ENCODE results near the gene CADPS2. TPM values are rescaled to one million over a fixed set of nuclear protein-coding genes. Genes with fewer than 3 reads are reported as not detected.
"Not testable (repeated sequence)": the region's sequence is repeated elsewhere in the genome, so short reads cannot be mapped to it uniquely, and the experiment has no call there.

The CADPS2 gene
- total RNA-seq, 2 experiments from 2014 or later, result not detected

DNA sequence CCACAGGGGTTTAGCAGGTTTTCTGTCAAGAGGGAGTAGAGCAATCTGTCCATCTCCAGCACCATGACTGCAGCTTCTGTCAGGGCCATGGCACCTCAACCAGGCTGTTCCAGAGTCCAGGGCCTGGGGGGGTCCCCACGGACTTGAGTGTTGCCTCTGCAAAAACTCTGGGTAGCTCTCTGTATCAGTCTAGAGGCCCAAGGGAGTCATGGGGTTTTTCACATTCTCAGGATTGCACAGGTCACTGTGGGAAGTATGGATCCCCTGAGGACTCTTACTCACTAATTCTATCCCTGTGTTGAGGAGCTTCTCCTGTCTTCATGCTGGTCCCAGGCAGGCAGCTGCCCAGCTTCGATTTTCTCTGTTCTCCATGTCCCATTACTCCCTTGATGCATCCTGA, 247.8 kb downstream of the CADPS2 start:
- no peak for ATAC-seq (ENCODE audit: low read depth)
- H3K9me3 Mint-ChIP-seq, result peaks cover 12% of the 10 kb centered on the region
- POLR2A ChIA-PET, result no interaction called here

DNA sequence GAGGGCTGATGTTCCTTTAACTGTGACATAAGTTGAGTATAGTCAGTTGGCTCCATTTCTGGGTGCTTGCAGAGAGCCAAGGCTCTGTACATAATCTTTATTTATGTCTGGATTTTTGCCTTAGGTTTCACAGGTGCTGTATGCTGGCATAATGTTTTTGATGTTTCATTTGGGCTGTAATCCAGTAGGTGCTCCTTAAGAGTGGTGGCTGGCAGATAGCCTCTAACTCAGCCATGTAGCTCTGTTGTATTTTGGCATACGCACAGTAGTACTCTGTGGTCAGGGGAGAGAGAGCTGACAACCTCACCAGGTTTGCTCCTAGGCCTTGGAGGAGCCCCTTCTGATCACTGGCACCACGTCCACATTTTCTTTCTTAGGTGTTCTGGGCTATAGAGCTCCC, 248.5 kb downstream of the CADPS2 start:
- ATAC-seq (ENCODE audit: low read depth), result no peak

More for the DNA sequence above, 247.8 kb downstream of the CADPS2 start:
- Mint-ChIP-seq H3K4me3 (no peak overlapping the region), H3K27ac (no peak overlapping the region), H3K4me1 (no peaks in the 10 kb centered on the region), H3K27me3 (no peaks in the 10 kb centered on the region), H3K36me3 (no peaks in the 10 kb centered on the region)
- DNase-seq, result no peak

DNA sequence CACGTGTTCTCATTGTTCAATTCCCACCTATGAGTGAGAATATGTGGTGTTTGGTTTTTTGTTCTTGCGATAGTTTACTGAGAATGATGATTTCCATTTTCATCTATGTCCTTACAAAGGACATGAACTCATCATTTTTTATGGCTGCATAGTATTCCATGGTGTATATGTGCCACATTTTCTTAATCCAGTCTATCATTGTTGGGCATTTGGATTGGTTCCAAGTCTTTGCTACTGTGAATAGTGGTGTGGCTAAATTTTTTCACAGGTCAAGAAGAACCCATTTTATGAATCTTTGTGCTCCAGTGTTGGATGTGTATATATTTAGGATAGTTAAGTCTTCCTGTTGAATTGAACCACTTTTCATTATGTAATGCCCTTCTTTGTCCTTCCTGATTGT, 250.8 kb downstream of the CADPS2 start:
- H3K27me3 Mint-ChIP-seq; H3K4me3 Mint-ChIP-seq; ATAC-seq (ENCODE audit: low read depth); POLR2A ChIA-PET; H3K27ac Mint-ChIP-seq; H3K36me3 Mint-ChIP-seq; H3K4me1 Mint-ChIP-seq; DNase-seq: not testable (repeated sequence)
- H3K9me3 Mint-ChIP-seq, result peaks cover 12% of the 10 kb centered on the region

More for the DNA sequence above, 248.5 kb downstream of the CADPS2 start:
- H3K4me3 Mint-ChIP-seq, result no peak overlapping the region
- no peaks in the 10 kb centered on the region for H3K27me3 Mint-ChIP-seq
- peaks cover 12% of the 10 kb centered on the region for H3K9me3 Mint-ChIP-seq
- DNase-seq, result no peak
- POLR2A ChIA-PET, result no interaction called here
- no peak overlapping the region for H3K27ac Mint-ChIP-seq
- no peaks in the 10 kb centered on the region for H3K36me3 Mint-ChIP-seq
- H3K4me1 Mint-ChIP-seq, result no peaks in the 10 kb centered on the region

DNA sequence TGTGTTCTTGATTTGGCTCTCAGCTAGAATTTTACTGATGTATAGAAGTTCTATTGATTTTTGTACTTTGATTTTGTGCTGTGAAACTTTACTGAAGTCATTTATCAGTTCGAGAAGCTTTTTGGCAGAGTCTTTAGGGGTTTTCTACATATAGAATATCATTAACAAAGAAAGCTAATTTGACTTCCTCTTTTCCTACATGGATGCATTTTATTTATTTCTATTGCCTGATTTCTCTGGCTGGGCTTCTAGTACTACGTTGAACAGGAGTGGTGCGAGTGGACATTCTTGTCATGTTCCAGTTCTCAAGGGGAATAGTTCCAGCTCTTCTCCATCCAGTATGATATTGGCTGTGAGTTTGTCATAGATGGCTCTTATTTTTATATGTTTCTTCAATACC, 252.8 kb downstream of the CADPS2 start:
- Mint-ChIP-seq H3K4me3 (no peak overlapping the region), H3K27me3 (no peaks in the 10 kb centered on the region), H3K9me3 (peaks cover 8% of the 10 kb centered on the region), H3K36me3 (no peaks in the 10 kb centered on the region), H3K4me1 (no peaks in the 10 kb centered on the region), H3K27ac (no peak overlapping the region)
- DNase-seq (no peak), ATAC-seq (ENCODE audit: low read depth) (no peak)
- POLR2A ChIA-PET, result no interaction called here

DNA sequence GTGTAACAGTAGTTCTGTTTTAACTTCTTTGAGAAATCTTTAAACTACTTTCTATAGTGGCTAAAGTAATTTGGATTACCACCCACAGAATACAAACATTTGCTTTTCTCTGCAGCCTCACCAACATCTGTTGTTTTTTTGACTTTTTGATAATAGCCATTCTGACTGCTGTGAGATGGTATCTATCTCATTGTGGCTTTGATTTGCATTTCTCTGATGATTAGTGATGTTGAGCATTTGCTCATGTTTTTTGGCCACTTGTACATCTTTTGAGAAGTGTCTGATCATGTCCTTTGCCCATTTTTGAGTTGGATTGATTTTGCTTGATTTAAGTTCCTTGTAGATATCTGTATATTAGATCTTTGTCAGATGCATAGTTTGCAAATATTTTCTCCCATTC, 254.0 kb downstream of the CADPS2 start:
- ATAC-seq (ENCODE audit: low read depth), result no peak
- no peaks in the 10 kb centered on the region for H3K27me3 Mint-ChIP-seq
- peaks cover 8% of the 10 kb centered on the region for H3K9me3 Mint-ChIP-seq
- no peaks in the 10 kb centered on the region for H3K36me3 Mint-ChIP-seq
- DNase-seq, result no peak
- no peak overlapping the region for H3K27ac Mint-ChIP-seq
- H3K4me3 Mint-ChIP-seq, result no peak overlapping the region
- H3K4me1 Mint-ChIP-seq, result no peaks in the 10 kb centered on the region
- POLR2A ChIA-PET, result no interaction called here

DNA sequence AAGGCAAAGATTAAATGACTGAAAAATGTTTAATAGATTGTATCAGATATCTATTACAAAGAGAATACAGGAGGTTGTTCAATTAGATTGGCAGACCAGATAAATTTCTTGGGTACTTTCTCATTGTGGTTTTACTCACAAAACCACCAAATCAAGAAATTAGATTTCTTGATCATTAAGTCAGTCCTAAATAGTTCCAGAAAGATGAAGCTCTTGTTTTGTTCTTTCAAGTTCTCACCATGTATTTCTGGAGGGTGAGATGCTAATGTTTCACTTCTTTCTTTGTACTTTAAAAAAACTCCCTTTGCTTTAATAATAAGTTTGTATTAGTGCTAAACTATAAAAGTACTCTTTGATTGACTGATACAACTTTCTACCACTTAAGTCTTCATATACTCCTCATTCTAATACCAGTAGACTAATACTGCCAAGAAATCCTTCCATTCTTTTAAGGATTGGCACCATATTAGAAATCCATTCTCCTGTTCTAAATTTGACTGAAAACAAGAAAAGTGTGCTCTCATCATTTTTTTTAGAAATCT, 256.8 kb downstream of the CADPS2 start:
- POLR2A ChIA-PET, result no interaction called here
- DNase-seq (no peak), ATAC-seq (ENCODE audit: low read depth) (no peak)
- no peaks in the 10 kb centered on the region for H3K4me1 Mint-ChIP-seq
- no peak overlapping the region for H3K4me3 Mint-ChIP-seq
- peaks cover 3% of the 10 kb centered on the region for H3K9me3 Mint-ChIP-seq
- H3K36me3 Mint-ChIP-seq, result no peaks in the 10 kb centered on the region
- H3K27ac Mint-ChIP-seq, result no peak overlapping the region
- H3K27me3 Mint-ChIP-seq, result no peaks in the 10 kb centered on the region

DNA sequence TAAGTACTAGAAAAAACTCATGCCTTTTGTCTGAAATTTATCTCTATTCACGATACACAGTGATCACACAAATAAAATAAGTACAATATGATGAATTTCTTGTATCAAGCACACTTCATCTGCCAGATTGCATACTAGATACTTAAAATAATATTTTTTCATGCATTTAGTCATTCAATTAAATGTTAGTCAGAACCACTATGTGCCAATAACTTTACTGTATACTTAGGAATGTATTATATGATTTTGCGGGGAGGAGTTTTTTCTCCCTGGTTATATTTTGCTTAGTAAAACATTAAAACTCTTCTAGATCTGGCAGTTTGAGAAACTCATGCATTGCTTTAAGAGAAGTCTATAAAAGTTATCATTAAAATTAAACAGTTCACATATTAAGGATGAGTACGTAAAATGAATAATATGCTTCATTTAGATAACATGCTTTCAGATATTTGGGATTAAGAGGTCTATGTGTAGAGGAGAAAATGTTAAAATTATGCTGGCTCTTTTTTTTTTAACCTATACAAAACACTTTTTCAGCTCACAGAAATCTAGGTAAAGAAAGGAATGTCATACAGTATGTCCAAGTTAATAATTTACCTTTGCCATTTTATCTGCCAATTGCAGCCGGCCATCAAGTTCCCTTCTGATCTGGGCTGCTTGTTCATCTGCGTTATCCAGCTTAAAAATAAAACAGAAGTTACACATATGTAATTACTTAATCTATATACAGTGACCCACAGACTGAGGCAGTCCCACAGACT, 257.4 kb downstream of the CADPS2 start:
- Mint-ChIP-seq H3K4me1 (no peaks in the 10 kb centered on the region), H3K27ac (no peak overlapping the region), H3K27me3 (no peaks in the 10 kb centered on the region), H3K36me3 (no peaks in the 10 kb centered on the region), H3K9me3 (peaks cover 3% of the 10 kb centered on the region), H3K4me3 (no peak overlapping the region)
- no peak for DNase-seq
- POLR2A ChIA-PET, result no interaction called here
- no peak for ATAC-seq (ENCODE audit: low read depth)

DNA sequence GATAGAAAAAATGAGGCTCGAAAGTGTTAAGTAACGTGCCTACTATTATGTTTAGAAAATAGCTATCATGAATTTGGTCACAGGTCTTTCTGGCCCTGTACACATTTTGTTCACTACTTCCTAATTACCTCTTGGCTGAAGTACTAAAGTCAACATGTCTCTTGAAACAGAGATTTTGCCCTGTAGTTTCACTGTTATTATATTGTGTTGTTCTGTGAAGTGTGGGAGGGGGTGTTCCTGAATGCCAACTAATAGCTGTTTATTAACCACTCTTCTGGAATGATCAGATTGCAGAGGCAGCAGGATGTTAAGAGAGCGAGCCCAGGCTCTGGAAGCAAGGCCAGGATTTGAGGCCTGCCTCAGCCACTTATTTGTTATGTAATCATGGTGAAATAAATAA, 259.5 kb downstream of the CADPS2 start:
- Mint-ChIP-seq H3K27me3 (no peaks in the 10 kb centered on the region), H3K4me1 (no peaks in the 10 kb centered on the region), H3K27ac (no peak overlapping the region), H3K36me3 (no peaks in the 10 kb centered on the region), H3K4me3 (no peak overlapping the region), H3K9me3 (peaks cover 3% of the 10 kb centered on the region)
- POLR2A ChIA-PET, result no interaction called here
- DNase-seq (no peak), ATAC-seq (ENCODE audit: low read depth) (no peak)

DNA sequence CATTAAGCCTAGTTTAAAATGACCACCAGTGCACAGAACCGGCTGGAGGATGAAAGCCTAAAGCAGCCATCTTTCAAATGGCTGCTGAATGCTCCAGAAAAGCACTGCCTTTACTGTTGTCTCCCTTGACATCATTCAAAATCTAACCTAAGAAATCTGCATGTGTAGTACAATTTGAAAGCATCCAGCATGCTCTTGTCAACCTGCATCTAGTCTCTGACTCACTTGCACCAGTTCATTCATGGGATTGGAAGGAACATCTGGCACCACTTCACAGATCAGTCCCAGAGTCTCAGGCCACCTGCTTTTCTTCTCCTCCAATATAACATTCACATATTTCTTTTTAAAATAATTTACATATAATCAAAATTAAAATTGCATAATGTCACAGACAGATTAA, 263.6 kb downstream of the CADPS2 start:
- H3K4me3 Mint-ChIP-seq, result no peak overlapping the region
- H3K27me3 Mint-ChIP-seq, result no peaks in the 10 kb centered on the region
- peaks cover 3% of the 10 kb centered on the region for H3K9me3 Mint-ChIP-seq
- no peak for DNase-seq
- no peaks in the 10 kb centered on the region for H3K36me3 Mint-ChIP-seq
- POLR2A ChIA-PET, result no interaction called here
- ATAC-seq (ENCODE audit: low read depth), result no peak
- H3K4me1 Mint-ChIP-seq, result no peaks in the 10 kb centered on the region
- no peak overlapping the region for H3K27ac Mint-ChIP-seq

DNA sequence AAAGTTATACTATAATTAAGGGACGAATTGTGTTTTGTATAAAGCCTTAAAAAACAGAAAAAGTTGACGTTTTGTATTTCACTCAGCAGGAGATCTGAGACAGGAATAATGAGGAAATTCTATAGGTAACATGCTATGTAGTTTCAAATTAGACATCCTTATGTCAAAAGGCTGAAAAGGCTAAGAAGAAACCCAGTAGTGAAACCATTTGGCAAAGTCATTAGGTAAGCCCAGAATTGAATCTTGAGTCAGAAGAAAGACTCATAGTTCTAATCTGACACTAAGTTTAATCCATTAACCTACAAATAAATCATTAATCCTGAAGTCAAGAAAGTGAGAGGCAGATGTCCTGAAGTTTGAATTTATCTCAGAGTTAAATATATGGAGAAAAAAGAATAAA, 266.6 kb downstream of the CADPS2 start:
- H3K9me3 Mint-ChIP-seq, result peaks cover under 1% of the 10 kb centered on the region
- H3K4me3 Mint-ChIP-seq, result no peak overlapping the region
- no peaks in the 10 kb centered on the region for H3K27me3 Mint-ChIP-seq
- DNase-seq (no peak), ATAC-seq (ENCODE audit: low read depth) (no peak)
- H3K4me1 Mint-ChIP-seq, result no peaks in the 10 kb centered on the region
- no peaks in the 10 kb centered on the region for H3K36me3 Mint-ChIP-seq
- POLR2A ChIA-PET, result no interaction called here
- no peak overlapping the region for H3K27ac Mint-ChIP-seq

DNA sequence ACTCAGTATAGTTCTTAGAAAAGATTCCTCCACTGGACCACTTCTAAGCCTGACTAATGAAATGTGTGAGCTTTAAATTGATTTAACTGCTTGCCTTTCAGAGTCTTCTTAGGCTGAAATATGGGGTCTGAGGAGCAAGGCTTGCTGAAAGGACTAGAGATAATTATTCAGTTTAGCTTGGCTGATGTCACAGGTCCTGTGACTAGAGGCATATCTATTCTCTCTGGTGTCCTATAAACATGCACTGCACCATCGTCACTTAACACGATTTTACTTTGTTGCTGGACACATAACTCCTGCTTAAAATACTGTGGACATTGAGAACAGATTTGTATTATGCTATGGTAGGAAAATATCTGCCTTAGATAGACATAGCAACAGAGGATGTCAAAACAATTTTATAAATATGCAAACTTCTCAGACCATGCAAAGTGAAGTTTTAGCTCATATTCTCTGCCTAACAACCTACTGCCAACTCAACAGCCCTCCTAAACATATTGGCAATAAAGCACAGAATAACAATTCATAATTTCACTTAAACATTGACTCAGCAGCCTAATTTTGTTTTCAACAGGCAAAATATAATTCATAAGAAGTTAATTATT, 267.6 kb downstream of the CADPS2 start:
- H3K9me3 Mint-ChIP-seq, result no peaks in the 10 kb centered on the region
- no peak for ATAC-seq (ENCODE audit: low read depth)
- no peaks in the 10 kb centered on the region for H3K4me1 Mint-ChIP-seq
- H3K27me3 Mint-ChIP-seq, result no peaks in the 10 kb centered on the region
- H3K27ac Mint-ChIP-seq, result no peak overlapping the region
- no peak overlapping the region for H3K4me3 Mint-ChIP-seq
- POLR2A ChIA-PET, result no interaction called here
- no peak for DNase-seq
- H3K36me3 Mint-ChIP-seq, result no peaks in the 10 kb centered on the region

DNA sequence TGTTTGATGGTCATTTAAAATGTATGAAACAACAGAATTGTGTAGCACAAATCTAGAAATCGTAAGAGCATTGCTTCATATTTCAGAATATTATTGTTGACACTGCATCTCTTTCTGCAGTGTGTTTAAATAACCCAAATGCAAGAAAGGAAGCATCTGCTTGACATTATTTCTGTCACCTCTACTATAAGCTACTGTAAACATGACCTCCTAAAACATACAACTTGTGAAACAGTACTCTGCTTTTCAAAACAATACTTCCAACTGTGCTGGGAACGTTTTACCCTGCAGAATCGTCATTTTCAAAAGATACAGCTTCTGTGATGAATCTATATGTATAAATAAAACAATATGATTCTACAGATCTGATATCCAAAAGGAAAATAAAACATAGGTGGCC, 269.3 kb downstream of the CADPS2 start:
- no peaks in the 10 kb centered on the region for H3K27me3 Mint-ChIP-seq
- DNase-seq, result no peak
- no peaks in the 10 kb centered on the region for H3K4me1 Mint-ChIP-seq
- H3K27ac Mint-ChIP-seq, result no peak overlapping the region
- H3K4me3 Mint-ChIP-seq, result no peak overlapping the region
- H3K36me3 Mint-ChIP-seq, result no peaks in the 10 kb centered on the region
- POLR2A ChIA-PET, result no interaction called here
- no peak for ATAC-seq (ENCODE audit: low read depth)
- no peaks in the 10 kb centered on the region for H3K9me3 Mint-ChIP-seq

DNA sequence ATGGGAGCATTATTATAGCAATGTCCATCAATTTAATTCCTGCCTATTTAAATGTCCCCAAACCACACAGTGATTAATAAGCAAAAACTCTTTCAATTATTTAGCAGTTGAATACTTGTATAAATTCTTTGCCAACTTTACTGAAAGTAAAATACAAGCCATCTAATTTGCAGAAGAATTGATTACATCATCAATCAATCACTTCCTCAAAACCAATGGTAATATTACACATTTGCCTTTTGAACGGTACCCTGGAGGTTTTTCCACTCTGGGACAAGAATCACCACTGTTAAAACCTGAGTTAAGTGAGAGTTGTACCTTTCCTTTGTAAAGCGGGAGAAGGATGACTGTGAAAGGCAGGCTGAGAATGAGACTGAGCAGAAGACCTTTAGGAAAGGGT, 280.3 kb downstream of the CADPS2 start:
- H3K4me3 Mint-ChIP-seq, result no peak overlapping the region

DNA sequence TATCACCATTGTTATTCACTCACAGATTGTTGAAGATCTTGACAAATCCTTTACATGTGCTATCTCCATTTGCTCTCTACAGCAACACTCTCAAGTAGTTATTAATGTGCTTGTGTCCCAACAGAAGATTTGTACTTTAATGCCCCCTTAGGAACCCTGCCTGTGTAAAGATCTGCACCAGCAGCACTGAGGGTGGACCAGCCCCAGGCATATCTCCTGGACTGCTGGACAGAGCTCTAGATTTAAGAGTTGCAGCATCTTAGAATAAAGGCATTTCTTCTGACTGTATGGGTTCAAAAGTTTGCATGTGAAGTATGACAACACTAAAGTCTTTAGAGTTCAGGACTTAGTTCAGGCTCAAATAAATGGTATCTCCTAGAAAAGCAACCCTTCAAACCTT, 282.0 kb downstream of the CADPS2 start:
- no peaks in the 10 kb centered on the region for H3K4me1 Mint-ChIP-seq
- DNase-seq (no peak), ATAC-seq (ENCODE audit: low read depth) (no peak)
- H3K27me3 Mint-ChIP-seq, result no peaks in the 10 kb centered on the region
- POLR2A ChIA-PET, result no interaction called here
- no peaks in the 10 kb centered on the region for H3K9me3 Mint-ChIP-seq
- H3K27ac Mint-ChIP-seq, result no peak overlapping the region
- no peak overlapping the region for H3K4me3 Mint-ChIP-seq
- no peaks in the 10 kb centered on the region for H3K36me3 Mint-ChIP-seq

More for the DNA sequence above, 280.3 kb downstream of the CADPS2 start:
- H3K9me3 Mint-ChIP-seq, result no peaks in the 10 kb centered on the region
- no peak for ATAC-seq (ENCODE audit: low read depth)
- no peaks in the 10 kb centered on the region for H3K4me1 Mint-ChIP-seq
- H3K27me3 Mint-ChIP-seq, result no peaks in the 10 kb centered on the region
- H3K27ac Mint-ChIP-seq, result no peak overlapping the region
- no peaks in the 10 kb centered on the region for H3K36me3 Mint-ChIP-seq
- DNase-seq, result no peak
- POLR2A ChIA-PET, result no interaction called here
